Measurements from ENCODE around the gene PRPF40B. TPM values are rescaled to one million over a fixed set of nuclear protein-coding genes. Genes with fewer than 3 reads are reported as not detected.

PRPF40B gene
- total RNA-seq, 2 donors from 2014 or later = 6.3 to 9.3 TPM

GRCh38 chr12:49658276-49658675 is 34.9 kb downstream of the PRPF40B start:
- peaks cover 2% of the 10 kb centered on the region for H3K4me1 ChIP-seq
- DNase-seq (no peak), ATAC-seq (no peak)
- no peak for TF ChIP-seq POLR2A (IDR thresholded peaks at IDR 0.05)
- TF ChIP-seq CTCF (IDR thresholded peaks at IDR 0.05) = no peak
- H3K9me3 ChIP-seq = no peaks in the 10 kb centered on the region
- no peaks in the 10 kb centered on the region for H3K36me3 ChIP-seq (replicated peaks in 1 of 2; ENCODE audit: insufficient read depth in 1 of 2, low read depth in 2 of 2)
- no peak overlapping the region for H3K4me3 ChIP-seq
- intact Hi-C loops (cut with DNase I) = no loop called here
- H3K27ac ChIP-seq = no peak overlapping the region
- 77 to 81% methylated on average over 13 of the region's 13 CpGs for WGBS, 2 donors
- no peaks in the 10 kb centered on the region for H3K27me3 ChIP-seq

GRCh38 chr12:49659753-49660152 is 36.4 kb downstream of the PRPF40B start:
- ATAC-seq (no peak), DNase-seq (no peak)
- 33 to 34% methylated on average over 1 of the region's 1 CpG for WGBS, 2 donors
- intact Hi-C loops (cut with DNase I) = no loop called here
- Histone ChIP-seq H3K36me3 (replicated peaks in 1 of 2; ENCODE audit: insufficient read depth in 1 of 2, low read depth in 2 of 2) (no peaks in the 10 kb centered on the region), H3K9me3 (no peaks in the 10 kb centered on the region), H3K4me3 (no peak overlapping the region), H3K27me3 (no peaks in the 10 kb centered on the region), H3K27ac (no peak overlapping the region), H3K4me1 (peaks cover 8% of the 10 kb centered on the region)
- TF ChIP-seq POLR2A (IDR thresholded peaks at IDR 0.05) = no peak
- no peak for TF ChIP-seq CTCF (IDR thresholded peaks at IDR 0.05)

- DNase-seq = no peak
- Histone ChIP-seq H3K9me3 (no peaks in the 10 kb centered on the region), H3K4me3 (no peak overlapping the region), H3K4me1 (peaks cover 8% of the 10 kb centered on the region), H3K27me3 (no peaks in the 10 kb centered on the region), H3K27ac (no peak overlapping the region), H3K36me3 (replicated peaks in 1 of 2; ENCODE audit: insufficient read depth in 1 of 2, low read depth in 2 of 2) (no peaks in the 10 kb centered on the region)
- TF ChIP-seq POLR2A (IDR thresholded peaks at IDR 0.05) = no peak
- TF ChIP-seq CTCF (IDR thresholded peaks at IDR 0.05) = no peak
- intact Hi-C loops (cut with DNase I) = no loop called here
- 81 to 84% methylated on average over 3 of the region's 3 CpGs for WGBS, 2 donors
- ATAC-seq = no peak
Observed at GRCh38 chr12:49661191-49661590, 37.8 kb downstream of the PRPF40B start.

GRCh38 chr12:49661746-49662145 is 38.4 kb downstream of the PRPF40B start:
- no peak for ATAC-seq
- Histone ChIP-seq H3K4me1 (peaks cover 8% of the 10 kb centered on the region), H3K36me3 (replicated peaks in 1 of 2; ENCODE audit: insufficient read depth in 1 of 2, low read depth in 2 of 2) (no peaks in the 10 kb centered on the region), H3K9me3 (no peaks in the 10 kb centered on the region), H3K4me3 (no peak overlapping the region), H3K27me3 (no peaks in the 10 kb centered on the region), H3K27ac (no peak overlapping the region)
- DNase-seq = no peak
- WGBS, 2 donors = 88 to 91% methylated on average over 3 of the region's 3 CpGs
- intact Hi-C loops (cut with DNase I) = no loop called here
- no peak for TF ChIP-seq CTCF (IDR thresholded peaks at IDR 0.05)
- no peak for TF ChIP-seq POLR2A (IDR thresholded peaks at IDR 0.05)

- intact Hi-C loops (cut with DNase I) = no loop called here
- Histone ChIP-seq H3K27me3 (no peaks in the 10 kb centered on the region), H3K27ac (peak overlapping the region in 2 of 4 donors; percentile 61 to 64), H3K36me3 (replicated peaks in 1 of 2; ENCODE audit: insufficient read depth in 1 of 2, low read depth in 2 of 2) (no peaks in the 10 kb centered on the region), H3K9me3 (no peaks in the 10 kb centered on the region), H3K4me1 (peaks cover 8% of the 10 kb centered on the region), H3K4me3 (no peak overlapping the region)
- 50 to 59% methylated on average over 5 of the region's 5 CpGs for WGBS, 2 donors
- ATAC-seq = peak; percentile 59
- TF ChIP-seq CTCF (IDR thresholded peaks at IDR 0.05) = no peak
- TF ChIP-seq POLR2A (IDR thresholded peaks at IDR 0.05) = peak in 1 of 3 donors; percentile 24
- peak in 3 of 4 donors; percentile 39 to 76 (median 49) for DNase-seq
Observed at GRCh38 chr12:49662998-49663843, 39.9 kb downstream of the PRPF40B start.

Data from body of pancreas (tissue), 4 donors.